IPS DF 19.7 (cell line): Measurements from ENCODE around the gene CYP4F8.

Experiments
- DNase-seq: peaks from one replicate; pipeline ENCODE4 v3.0.0-alpha.2; 2013; ENCODE audit warnings: low read depth, low spot score

The CYP4F8 gene

DNA sequence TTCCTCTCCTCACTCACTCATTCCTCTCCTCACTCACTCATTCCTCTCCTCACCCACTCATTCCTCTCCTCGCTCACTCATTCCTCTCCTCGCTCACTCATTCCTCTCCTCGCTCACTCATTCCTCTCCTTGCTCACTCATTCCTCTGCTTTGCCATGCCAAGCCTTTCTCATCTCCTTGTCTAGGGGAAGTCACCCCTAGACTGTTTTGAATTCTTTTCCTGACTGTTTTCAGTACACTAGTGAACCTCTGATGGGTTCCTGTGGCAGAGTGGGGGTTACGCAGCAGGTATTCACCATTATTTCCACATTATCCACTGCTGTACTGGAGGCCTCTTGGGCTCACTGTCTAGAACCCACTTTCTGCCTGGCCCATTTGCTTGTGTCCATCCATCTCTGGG, 1.2 kb downstream of the CYP4F8 start:
- no peak for DNase-seq

DNA sequence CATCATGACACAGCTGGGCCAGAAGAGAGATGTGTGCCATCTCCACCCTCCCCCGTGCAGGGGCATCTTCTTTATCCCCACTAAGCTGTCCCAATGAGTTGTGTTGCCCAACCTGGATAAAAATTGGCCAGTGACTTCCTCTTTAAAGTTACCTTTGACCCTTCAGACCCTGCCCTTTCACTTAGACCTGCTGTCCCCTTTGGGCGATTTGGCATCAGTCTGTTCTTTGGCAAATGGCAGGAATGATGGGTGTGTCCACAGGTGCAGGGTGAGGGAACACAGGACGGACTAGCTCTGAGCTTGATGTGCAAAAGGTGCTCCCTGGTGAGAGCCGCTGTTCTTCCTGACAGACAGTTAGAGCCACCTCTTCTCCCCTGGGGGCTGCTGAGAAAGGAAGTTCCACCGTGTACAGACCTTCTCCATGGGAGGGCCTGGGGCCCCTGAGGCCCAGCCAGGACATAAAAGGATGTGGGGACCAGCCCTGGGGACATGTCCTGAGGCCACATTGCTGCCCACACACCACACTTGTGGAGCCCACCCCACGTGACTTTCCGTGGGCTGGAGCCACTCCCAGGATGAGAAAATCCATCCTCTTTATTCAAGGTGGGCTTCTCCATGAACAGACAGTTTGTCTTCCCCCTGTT, 1.7 kb downstream of the CYP4F8 start:
- no peak for DNase-seq

- no peak for DNase-seq
Observed at GRCh38 chr19:15618321-15618720, 3.3 kb downstream of the CYP4F8 start.

DNA sequence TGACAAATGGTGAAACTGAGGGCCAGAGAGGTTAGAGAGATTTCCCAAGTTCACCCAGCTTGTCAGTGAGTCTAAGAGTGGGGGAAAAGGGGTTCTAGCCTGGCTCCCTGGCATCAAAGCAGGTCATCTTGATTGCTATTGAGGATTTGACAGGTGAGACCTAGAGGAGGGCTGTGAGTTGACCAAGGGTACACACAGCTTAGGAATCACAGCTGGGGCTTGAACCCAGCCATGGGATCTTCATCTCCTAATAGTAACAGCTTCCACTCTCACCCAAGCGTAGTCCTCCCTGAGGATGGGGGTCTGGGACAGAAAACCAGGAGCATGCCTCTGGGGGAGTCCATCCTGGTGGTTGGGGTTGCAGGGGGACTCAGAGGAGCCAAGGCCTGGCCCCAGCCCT, 6.8 kb downstream of the CYP4F8 start:
- no peak for DNase-seq

GRCh38 chr19:15622991-15623390, 8.0 kb downstream of the CYP4F8 start:
- DNase-seq, result no peak

DNA sequence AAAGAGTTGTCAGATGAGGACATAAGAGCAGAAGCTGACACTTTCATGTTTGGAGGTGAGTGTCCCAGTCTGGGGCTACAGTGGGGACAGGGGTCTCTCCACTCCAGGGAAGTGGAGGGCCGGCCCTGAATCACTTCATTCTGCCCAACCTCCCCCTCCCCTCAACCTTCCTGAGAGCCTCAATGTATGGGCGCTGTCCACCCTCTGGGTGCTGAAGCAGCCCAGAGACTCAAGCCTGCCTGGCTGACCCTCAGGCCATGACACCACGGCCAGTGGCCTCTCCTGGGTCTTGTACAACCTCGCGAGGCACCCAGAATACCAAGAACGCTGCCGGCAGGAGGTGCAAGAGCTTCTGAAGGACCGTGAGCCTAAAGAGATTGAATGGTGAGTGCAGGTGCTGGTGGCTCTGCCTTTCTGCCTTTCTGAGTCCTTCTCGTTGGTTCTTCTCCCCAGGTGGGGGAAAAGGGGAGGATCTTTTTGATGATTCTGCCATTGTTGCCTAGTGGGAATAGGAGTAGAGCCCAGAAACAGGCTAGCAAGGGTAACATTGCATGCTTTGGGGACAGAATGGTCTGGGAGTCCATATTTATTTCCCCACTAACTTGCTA, 8.8 kb downstream of the CYP4F8 start:
- no peak for DNase-seq

- DNase-seq, result no peak
Observed at GRCh38 chr19:15628236-15629002, 13.4 kb downstream of the CYP4F8 start.

GRCh38 chr19:15629003-15629880, 14.2 kb downstream of the CYP4F8 start:
- no peak for DNase-seq

DNA sequence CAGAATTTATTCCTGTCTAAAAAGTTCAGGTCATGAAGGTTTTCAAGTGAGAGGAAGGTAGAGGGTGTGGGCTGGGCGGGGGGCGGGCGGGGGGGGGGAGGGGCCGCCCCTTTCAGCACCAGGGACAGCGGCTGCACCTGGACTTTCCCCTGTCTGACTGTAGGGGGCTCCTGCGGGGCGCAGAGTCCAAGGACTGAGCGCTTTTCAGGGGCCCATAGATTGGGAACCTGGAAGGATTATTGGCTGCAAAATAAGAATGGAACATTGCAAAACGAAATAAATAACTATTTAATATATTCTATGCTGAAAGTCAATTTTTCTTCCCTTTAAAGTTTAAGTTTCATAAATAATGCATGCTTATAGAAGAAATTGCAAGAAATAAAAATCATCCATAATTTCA, 16.8 kb downstream of the CYP4F8 start:
- DNase-seq, result no peak

GRCh38 chr19:15633082-15633835, 18.2 kb downstream of the CYP4F8 start:
- DNase-seq, result no peak

DNA sequence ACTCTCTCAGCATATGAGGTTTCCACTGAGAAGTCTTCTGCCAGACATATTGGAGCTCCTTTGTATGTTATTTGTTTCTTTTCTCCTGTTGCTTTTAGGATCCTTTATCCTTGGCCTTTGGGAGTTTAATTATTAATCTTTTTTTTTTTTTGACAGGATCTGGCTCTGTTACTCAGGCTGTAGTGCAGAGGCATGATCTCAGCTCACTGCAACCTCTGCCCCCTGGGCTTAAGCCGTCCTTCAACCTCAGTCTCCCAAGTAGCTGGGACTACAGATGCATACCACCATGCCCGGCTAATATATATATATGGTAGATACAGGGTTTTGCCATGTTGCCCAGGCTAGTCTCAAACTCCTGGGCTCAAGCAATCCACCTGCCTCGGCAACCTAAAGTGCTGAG, 19.1 kb downstream of the CYP4F8 start:
- DNase-seq, result no peak

DNA sequence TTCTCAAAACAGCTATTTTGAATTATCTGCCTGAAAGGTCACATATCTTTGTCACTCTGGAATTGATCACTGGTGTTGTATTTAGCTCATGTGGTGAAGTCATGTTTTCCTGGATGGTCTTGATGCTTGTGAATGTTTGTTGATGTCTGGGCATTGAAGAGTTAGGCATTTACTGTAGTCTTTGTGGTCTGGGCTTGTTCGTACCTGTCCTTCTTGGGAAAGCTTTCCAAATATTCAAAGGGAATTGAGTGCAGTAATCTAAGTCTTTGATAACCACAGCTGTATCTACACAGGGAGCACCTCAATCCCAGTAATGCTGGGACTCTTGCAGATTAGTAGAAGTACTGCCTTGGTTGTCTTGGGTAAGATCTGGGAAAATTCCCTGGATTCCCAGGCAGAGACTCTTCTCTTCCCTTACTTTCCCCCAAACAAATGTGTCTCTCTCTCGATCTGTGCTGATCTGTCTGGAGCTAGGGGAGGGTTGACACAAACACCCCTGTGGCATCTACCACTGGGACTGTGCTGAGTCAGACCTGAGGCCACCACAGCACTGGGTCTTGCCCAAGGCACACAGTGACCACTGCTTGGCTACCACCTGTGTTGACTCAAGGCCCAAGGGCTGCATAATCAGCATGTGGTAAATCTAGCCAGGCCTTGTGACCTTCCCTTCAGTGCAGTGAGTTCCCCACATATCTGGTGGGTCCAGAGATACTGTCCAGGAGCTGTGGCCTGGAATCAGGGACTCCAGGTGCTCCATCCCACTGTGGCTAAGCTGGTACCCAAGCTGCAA, 20.2 kb downstream of the CYP4F8 start:
- DNase-seq, result no peak

DNA sequence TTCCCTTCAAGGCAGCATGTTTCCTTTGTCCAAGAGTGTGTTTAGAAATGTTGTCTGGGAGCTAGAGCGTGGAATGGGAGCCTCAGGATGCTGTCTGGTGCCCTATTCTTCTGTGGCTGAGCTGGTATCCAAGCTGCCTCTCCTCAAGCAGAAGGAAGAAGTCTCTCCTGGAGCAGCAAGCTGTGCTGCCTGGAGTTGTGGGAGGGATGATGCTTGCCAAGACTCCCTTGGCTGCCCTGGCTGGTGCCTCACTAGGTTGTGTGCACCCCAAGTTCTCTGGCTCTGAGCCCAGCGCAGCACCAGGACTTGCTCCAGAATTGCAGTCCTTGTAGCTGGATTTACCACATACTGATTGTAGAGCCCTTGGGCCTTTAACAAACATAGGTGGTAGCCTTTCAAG, 21.0 kb downstream of the CYP4F8 start:
- DNase-seq, result no peak

GRCh38 chr19:15639596-15639995, 24.6 kb downstream of the CYP4F8 start:
- no peak for DNase-seq

- no peak for DNase-seq
Observed at GRCh38 chr19:15640294-15640903, 25.4 kb downstream of the CYP4F8 start, which contains the start of gene CYP4F3. Gene CYP4F3, plus strand, starts transcription at chr19:15640897. Its CDS starts 519 bp downstream, at chr19:15641416.

- no peak for DNase-seq
Observed at GRCh38 chr19:15640904-15641597, 26.0 kb downstream of the CYP4F8 start.

- DNase-seq, result no peak
Observed at GRCh38 chr19:15641901-15642491, 27.0 kb downstream of the CYP4F8 start.

DNA sequence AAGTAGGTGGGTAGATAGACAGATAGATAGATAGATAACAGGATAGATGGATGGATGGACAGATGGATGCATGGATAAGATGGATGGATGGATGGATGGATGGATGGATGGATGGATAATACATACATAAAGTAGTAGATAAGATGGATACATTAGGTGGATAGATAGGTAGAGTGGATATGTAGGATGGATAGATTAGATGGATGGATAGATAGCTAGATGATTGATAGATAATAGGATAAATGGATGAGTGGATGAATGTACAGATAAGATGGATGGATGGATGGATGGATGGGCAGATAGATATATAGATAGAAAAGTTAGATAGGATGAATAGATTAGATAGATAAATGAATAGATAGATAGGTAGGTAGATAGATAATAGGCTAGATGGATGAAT, 27.8 kb downstream of the CYP4F8 start:
- DNase-seq, result no peak

GRCh38 chr19:15643387-15643786, 28.4 kb downstream of the CYP4F8 start:
- no peak for DNase-seq
